GM21390 (cell line): ENCODE results near the gene CPB2.

Experiments
- ATAC-seq: cut with Tn5 transposase; IDR thresholded peaks from one replicate; pipeline ENCODE4 v1.9.1; 2021; ENCODE audit not compliant: unreplicated experiment

Gene CPB2

GRCh38 chr13:46006688-46007452 is 98.0 kb downstream of the CPB2 start:
- ATAC-seq: no peak

DNA sequence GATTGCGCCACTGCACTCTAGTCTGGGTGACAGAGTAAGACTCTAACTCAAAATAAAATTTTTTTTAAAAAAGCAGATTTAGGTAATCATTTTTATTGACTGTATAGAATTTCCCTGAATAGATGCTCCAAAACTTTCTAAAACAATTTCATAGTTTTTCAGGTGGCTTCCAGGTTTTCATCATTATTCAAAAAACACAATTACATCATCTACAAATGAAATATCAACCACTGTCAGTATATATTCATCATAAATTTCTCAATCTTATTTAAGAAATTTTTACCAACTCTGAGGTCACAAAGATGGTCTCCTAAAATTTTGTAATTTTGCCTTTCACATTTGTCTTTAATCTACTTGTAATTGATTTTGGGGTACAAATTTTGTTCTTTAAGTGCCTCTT is 100.3 kb downstream of the CPB2 start:
- no peak for ATAC-seq
